ENCODE data around the gene CRYGS.
"Not testable (repeated sequence)": the region's sequence is repeated elsewhere in the genome, so short reads cannot be mapped to it uniquely, and the experiment has no call there.

CRYGS gene

GRCh38 chr3:186564586-186564985 is 20.4 kb upstream of the CRYGS start:
- no peak for DNase-seq

- no peak for DNase-seq
Measured at GRCh38 chr3:186552408-186553031, 8.3 kb upstream of the CRYGS start.

- DNase-seq = no peak
Measured at GRCh38 chr3:186551387-186551786, 7.2 kb upstream of the CRYGS start.

GRCh38 chr3:186549497-186549896 is 5.3 kb upstream of the CRYGS start:
- no peak for DNase-seq

- DNase-seq = no peak
Measured at GRCh38 chr3:186540835-186541226, 3.3 kb downstream of the CRYGS start.

- peak; percentile 42 for DNase-seq
Measured at GRCh38 chr3:186540221-186540834, 3.9 kb downstream of the CRYGS start.

GRCh38 chr3:186538779-186539178 is 5.4 kb downstream of the CRYGS start:
- no peak for DNase-seq

GRCh38 chr3:186536883-186537844 is 7.0 kb downstream of the CRYGS start:
- DNase-seq = no peak

- DNase-seq = no peak
Measured at GRCh38 chr3:186534113-186534669, 10.0 kb downstream of the CRYGS start.

- peak; percentile 22 for DNase-seq
Measured at GRCh38 chr3:186532598-186533072, 11.5 kb downstream of the CRYGS start.

- not testable (repeated sequence) for DNase-seq
Measured at GRCh38 chr3:186531694-186532093, 12.5 kb downstream of the CRYGS start.

- DNase-seq = no peak
Measured at GRCh38 chr3:186530415-186530814, 13.8 kb downstream of the CRYGS start.

- no peak for DNase-seq
Measured at GRCh38 chr3:186529201-186529999, 14.8 kb downstream of the CRYGS start.

- peak; percentile 22 for DNase-seq
Measured at GRCh38 chr3:186526256-186526606, 17.9 kb downstream of the CRYGS start.

GRCh38 chr3:186525369-186526255 is 18.6 kb downstream of the CRYGS start:
- no peak for DNase-seq

GRCh38 chr3:186524616-186525015 is 19.6 kb downstream of the CRYGS start:
- no peak for DNase-seq

GRCh38 chr3:186523434-186523833 is 20.7 kb downstream of the CRYGS start:
- DNase-seq = no peak

- no peak for DNase-seq
Measured at GRCh38 chr3:186523022-186523421, 21.2 kb downstream of the CRYGS start.

GRCh38 chr3:186520957-186521842 is 23.0 kb downstream of the CRYGS start:
- DNase-seq = no peak

- no peak for DNase-seq
Measured at GRCh38 chr3:186520431-186520830, 23.7 kb downstream of the CRYGS start.

All from right kidney (tissue), 1 donor.